Measurements from ENCODE around the gene LAMC3. TPM values are rescaled to one million over a fixed set of nuclear protein-coding genes. Genes with fewer than 3 reads are reported as not detected.

Gene LAMC3
- total RNA-seq, 1 donor = not detected

DNA sequence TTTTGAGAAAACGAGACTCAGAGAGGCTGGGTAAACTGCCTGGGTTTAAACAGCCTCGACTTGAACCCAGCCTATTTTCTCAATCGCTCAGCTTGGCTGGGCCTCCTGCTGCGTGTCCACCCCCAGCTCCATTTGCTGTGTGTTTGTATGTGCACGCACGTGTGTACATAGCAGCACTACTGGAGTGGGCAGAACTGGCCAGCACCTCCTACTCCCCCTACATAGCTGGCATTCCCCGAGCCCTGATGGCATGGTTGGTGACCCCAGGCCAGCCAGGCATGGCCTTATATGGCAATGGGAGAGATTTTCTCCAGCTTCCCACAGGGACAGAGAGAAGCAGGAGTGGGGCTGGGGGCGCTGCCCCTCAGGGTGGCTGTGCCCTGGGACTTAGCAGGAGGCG is 91.5 kb downstream of the LAMC3 start:
- no peaks in the 10 kb centered on the region for H3K79me2 ChIP-seq (ENCODE audit: insufficient read depth, low read length)
- H3K9me3 ChIP-seq (ENCODE audit: low read depth, low read length) = no peaks in the 10 kb centered on the region
- peak; percentile 59 for DNase-seq (ENCODE audit: insufficient read length, low spot score, missing footprints)

DNA sequence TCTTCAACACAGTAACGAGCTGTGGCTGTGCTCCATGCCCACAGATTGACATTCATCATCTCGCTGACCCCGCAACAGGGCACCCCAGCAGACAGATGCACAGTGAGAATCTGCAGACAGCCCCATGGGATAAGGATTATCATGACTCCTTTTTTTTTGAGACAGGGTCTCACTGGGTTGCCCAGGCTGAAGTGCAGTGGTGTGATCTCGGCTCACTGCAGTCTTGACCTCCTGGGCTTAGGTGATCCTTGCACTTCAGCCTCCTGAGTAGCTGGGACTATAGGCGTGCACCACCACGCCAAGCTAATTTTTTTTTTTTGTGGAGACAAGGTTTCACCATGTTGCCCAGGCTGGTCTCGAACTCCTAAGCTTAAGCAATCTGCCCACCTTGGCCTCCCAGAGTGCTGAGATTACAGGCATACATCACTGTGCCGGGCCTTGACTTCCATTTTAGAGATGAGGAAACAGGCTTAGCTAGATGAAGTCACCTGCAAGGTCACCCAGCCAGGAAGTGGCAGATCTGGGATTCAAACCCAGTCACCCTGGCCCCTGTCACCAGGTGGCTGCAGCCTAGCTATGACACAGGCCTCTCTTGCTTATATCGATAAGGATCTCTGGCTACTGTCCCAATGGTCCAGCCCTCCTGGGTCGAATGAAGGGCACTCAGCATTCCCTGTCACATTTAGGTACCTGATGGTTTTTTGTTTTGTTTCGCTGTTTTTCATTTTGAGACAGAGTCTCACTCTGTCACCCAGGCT is 92.4 kb downstream of the LAMC3 start:
- TF ChIP-seq, protein P1, sequence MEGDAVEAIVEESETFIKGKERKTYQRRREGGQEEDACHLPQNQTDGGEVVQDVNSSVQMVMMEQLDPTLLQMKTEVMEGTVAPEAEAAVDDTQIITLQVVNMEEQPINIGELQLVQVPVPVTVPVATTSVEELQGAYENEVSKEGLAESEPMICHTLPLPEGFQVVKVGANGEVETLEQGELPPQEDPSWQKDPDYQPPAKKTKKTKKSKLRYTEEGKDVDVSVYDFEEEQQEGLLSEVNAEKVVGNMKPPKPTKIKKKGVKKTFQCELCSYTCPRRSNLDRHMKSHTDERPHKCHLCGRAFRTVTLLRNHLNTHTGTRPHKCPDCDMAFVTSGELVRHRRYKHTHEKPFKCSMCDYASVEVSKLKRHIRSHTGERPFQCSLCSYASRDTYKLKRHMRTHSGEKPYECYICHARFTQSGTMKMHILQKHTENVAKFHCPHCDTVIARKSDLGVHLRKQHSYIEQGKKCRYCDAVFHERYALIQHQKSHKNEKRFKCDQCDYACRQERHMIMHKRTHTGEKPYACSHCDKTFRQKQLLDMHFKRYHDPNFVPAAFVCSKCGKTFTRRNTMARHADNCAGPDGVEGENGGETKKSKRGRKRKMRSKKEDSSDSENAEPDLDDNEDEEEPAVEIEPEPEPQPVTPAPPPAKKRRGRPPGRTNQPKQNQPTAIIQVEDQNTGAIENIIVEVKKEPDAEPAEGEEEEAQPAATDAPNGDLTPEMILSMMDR (IDR thresholded peaks at IDR 0.05; ENCODE audit: extremely low read depth, low read depth, low read length) = no peak

More for the DNA sequence above, 91.5 kb downstream of the LAMC3 start:
- no peak overlapping the region for H3K4me2 ChIP-seq (ENCODE audit: insufficient read depth, low read length)
- no peak overlapping the region for H3K4me3 ChIP-seq (ENCODE audit: insufficient read depth, low read length)
- no peaks in the 10 kb centered on the region for H3K4me1 ChIP-seq (ENCODE audit: insufficient read depth, low read length)
- H4K20me1 ChIP-seq (ENCODE audit: insufficient read depth, low read length) = no peaks in the 10 kb centered on the region
- no peaks in the 10 kb centered on the region for H3K36me3 ChIP-seq (ENCODE audit: insufficient read depth, low read length)
- no peak overlapping the region for H2AFZ ChIP-seq (ENCODE audit: low read length)
- TF ChIP-seq, protein P1 (IDR thresholded peaks at IDR 0.05; ENCODE audit: extremely low read depth, low read depth, low read length) = no peak
- no peak overlapping the region for H3K27ac ChIP-seq (ENCODE audit: low read depth, low read length)
- peaks cover 29% of the 10 kb centered on the region for H3K27me3 ChIP-seq (ENCODE audit: insufficient read depth, low read length)

DNA sequence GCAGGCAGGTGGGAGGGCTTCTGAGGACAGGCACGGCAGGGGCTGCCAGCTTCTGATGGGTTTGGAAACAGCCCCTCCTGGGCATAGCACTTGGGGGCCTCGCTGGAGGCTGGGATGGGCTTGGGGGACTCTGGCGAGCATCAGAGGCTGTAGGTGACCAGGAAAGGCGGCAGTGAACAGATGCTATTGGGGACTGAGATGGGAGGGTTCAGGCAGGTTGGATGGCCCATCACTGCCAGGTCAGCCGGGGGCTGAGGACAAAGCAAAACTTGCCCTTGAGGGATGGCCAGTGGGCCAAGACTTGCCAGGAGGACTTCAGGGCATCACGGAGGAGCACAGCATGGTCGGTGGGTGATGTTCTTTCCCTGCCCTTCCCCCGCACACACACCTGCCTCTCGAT is 94.0 kb downstream of the LAMC3 start:
- no peak overlapping the region for H2AFZ ChIP-seq (ENCODE audit: low read length)
- H3K9me3 ChIP-seq (ENCODE audit: low read depth, low read length) = no peaks in the 10 kb centered on the region
- no peaks in the 10 kb centered on the region for H3K36me3 ChIP-seq (ENCODE audit: insufficient read depth, low read length)
- peaks cover 12% of the 10 kb centered on the region for H3K27me3 ChIP-seq (ENCODE audit: insufficient read depth, low read length)
- no peaks in the 10 kb centered on the region for H4K20me1 ChIP-seq (ENCODE audit: insufficient read depth, low read length)
- no peaks in the 10 kb centered on the region for H3K79me2 ChIP-seq (ENCODE audit: insufficient read depth, low read length)
- DNase-seq (ENCODE audit: insufficient read length, low spot score, missing footprints) = no peak
- no peak overlapping the region for H3K4me2 ChIP-seq (ENCODE audit: insufficient read depth, low read length)
- no peak overlapping the region for H3K27ac ChIP-seq (ENCODE audit: low read depth, low read length)
- H3K4me1 ChIP-seq (ENCODE audit: insufficient read depth, low read length) = no peaks in the 10 kb centered on the region
- TF ChIP-seq, protein P1 (IDR thresholded peaks at IDR 0.05; ENCODE audit: extremely low read depth, low read depth, low read length) = no peak
- H3K4me3 ChIP-seq (ENCODE audit: insufficient read depth, low read length) = no peak overlapping the region

More for the DNA sequence above, 92.4 kb downstream of the LAMC3 start:
- peak; percentile 30 for DNase-seq (ENCODE audit: insufficient read length, low spot score, missing footprints)
- Histone ChIP-seq H3K4me1 (ENCODE audit: insufficient read depth, low read length) (no peaks in the 10 kb centered on the region), H3K79me2 (ENCODE audit: insufficient read depth, low read length) (no peaks in the 10 kb centered on the region), H3K27me3 (ENCODE audit: insufficient read depth, low read length) (peaks cover 24% of the 10 kb centered on the region), H2AFZ (ENCODE audit: low read length) (no peak overlapping the region), H4K20me1 (ENCODE audit: insufficient read depth, low read length) (no peaks in the 10 kb centered on the region), H3K9me3 (ENCODE audit: low read depth, low read length) (no peaks in the 10 kb centered on the region), H3K4me2 (ENCODE audit: insufficient read depth, low read length) (no peak overlapping the region), H3K4me3 (ENCODE audit: insufficient read depth, low read length) (no peak overlapping the region), H3K27ac (ENCODE audit: low read depth, low read length) (no peak overlapping the region), H3K36me3 (ENCODE audit: insufficient read depth, low read length) (no peaks in the 10 kb centered on the region)

DNA sequence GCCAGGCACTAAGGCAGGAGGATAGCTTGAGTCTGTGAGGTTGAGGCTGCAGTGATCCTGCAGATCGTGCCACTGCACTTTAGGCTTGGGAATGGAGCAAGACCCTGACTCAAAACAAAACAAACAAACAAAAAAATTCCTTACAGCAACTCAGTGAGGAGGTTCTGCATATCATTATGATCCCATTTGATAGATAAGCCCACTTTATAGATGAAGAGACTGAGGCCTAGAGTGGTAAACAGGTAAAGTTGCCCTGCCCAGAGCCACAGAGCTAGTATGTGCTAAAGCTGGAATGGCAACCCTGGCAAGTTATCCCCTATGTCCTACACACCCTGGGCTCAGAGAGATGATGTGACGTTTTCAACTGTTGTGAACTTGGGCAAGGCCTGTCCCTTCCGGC is 94.6 kb downstream of the LAMC3 start:
- no peaks in the 10 kb centered on the region for H3K36me3 ChIP-seq (ENCODE audit: insufficient read depth, low read length)
- H3K4me2 ChIP-seq (ENCODE audit: insufficient read depth, low read length) = no peak overlapping the region
- H2AFZ ChIP-seq (ENCODE audit: low read length) = no peak overlapping the region
- no peaks in the 10 kb centered on the region for H3K79me2 ChIP-seq (ENCODE audit: insufficient read depth, low read length)
- no peaks in the 10 kb centered on the region for H4K20me1 ChIP-seq (ENCODE audit: insufficient read depth, low read length)
- TF ChIP-seq, protein P1 (IDR thresholded peaks at IDR 0.05; ENCODE audit: extremely low read depth, low read depth, low read length) = no peak
- no peak overlapping the region for H3K27ac ChIP-seq (ENCODE audit: low read depth, low read length)
- DNase-seq (ENCODE audit: insufficient read length, low spot score, missing footprints) = peak; percentile 54
- H3K9me3 ChIP-seq (ENCODE audit: low read depth, low read length) = no peaks in the 10 kb centered on the region
- H3K4me1 ChIP-seq (ENCODE audit: insufficient read depth, low read length) = no peaks in the 10 kb centered on the region
- peaks cover 9% of the 10 kb centered on the region for H3K27me3 ChIP-seq (ENCODE audit: insufficient read depth, low read length)
- H3K4me3 ChIP-seq (ENCODE audit: insufficient read depth, low read length) = no peak overlapping the region
